Measurements from ENCODE around the gene USH2A. TPM values are rescaled to one million over a fixed set of nuclear protein-coding genes. Genes with fewer than 3 reads are reported as not detected.
"Not testable (repeated sequence)": the region's sequence is repeated elsewhere in the genome, so short reads cannot be mapped to it uniquely, and the experiment has no call there.

Gene USH2A
- total RNA-seq, 2 experiments from 2014 or later = not detected

GRCh38 chr1:216168546-216168945 is 254.7 kb downstream of the USH2A start:
- H3K4me3 Mint-ChIP-seq = no peak overlapping the region
- no peak overlapping the region for H3K27ac Mint-ChIP-seq
- no peaks in the 10 kb centered on the region for H3K4me1 Mint-ChIP-seq
- DNase-seq = no peak
- no peaks in the 10 kb centered on the region for H3K9me3 Mint-ChIP-seq
- H3K36me3 Mint-ChIP-seq (ENCODE audit: low read depth) = no peaks in the 10 kb centered on the region
- ChIA-PET POLR2A (no interaction called here), CTCF (no interaction called here)
- no peaks in the 10 kb centered on the region for H3K27me3 Mint-ChIP-seq

DNA sequence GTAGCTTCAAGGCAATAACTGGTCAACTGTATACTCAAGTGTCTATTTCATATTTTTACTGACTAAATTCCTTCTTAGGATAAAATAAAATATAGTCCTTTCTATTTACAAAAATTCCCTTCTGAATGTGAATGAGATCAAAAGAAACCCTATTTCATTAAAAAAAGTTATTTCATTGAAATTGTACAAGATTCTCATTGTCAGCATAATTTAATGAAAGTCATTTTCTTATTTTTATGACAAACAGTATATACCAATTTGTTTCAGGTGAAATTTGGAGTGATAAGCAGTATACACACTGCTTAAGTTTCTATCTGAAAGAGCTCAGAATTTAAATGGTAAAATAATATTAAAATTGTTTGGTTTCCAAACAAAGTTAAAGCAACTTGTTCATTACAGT is 269.2 kb downstream of the USH2A start:
- H3K4me1 Mint-ChIP-seq = no peaks in the 10 kb centered on the region
- no peaks in the 10 kb centered on the region for H3K27me3 Mint-ChIP-seq
- no peak overlapping the region for H3K27ac Mint-ChIP-seq
- ChIA-PET POLR2A (no interaction called here), CTCF (no interaction called here)
- peaks cover 5% of the 10 kb centered on the region for H3K9me3 Mint-ChIP-seq
- no peak overlapping the region for H3K4me3 Mint-ChIP-seq
- H3K36me3 Mint-ChIP-seq (ENCODE audit: low read depth) = no peaks in the 10 kb centered on the region
- DNase-seq = no peak

DNA sequence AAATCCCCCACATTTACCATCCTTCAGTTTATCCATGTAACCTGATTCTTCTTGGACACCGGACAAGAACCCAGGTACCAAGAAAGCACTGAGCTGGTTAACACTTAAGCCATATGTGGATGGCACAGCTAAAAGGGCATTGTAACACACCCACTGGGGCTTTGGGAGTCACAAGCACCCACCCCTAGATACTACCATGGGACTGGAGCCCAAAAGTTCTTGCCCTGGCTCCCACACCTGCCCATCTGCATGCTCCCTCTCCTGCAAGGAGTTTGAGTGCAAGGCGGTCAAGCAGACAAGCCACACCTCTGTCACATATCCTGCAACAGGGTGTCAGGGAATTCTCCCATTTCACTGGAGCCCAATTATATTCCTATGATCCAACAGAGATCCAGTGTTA is 270.1 kb downstream of the USH2A start:
- Mint-ChIP-seq H3K27me3 (no peaks in the 10 kb centered on the region), H3K4me3 (no peak overlapping the region), H3K4me1 (no peaks in the 10 kb centered on the region), H3K9me3 (peaks cover 5% of the 10 kb centered on the region), H3K36me3 (ENCODE audit: low read depth) (no peaks in the 10 kb centered on the region), H3K27ac (no peak overlapping the region)
- CTCF ChIA-PET = no interaction called here
- DNase-seq = no peak
- POLR2A ChIA-PET = no interaction called here

GRCh38 chr1:216145451-216146018 is 277.7 kb downstream of the USH2A start:
- H3K27ac Mint-ChIP-seq; H3K27me3 Mint-ChIP-seq; DNase-seq; POLR2A ChIA-PET; H3K9me3 Mint-ChIP-seq; H3K4me3 Mint-ChIP-seq; H3K4me1 Mint-ChIP-seq; H3K36me3 Mint-ChIP-seq (ENCODE audit: low read depth); CTCF ChIA-PET: not testable (repeated sequence)

GRCh38 chr1:216144661-216145450 is 278.4 kb downstream of the USH2A start:
- POLR2A ChIA-PET = no interaction called here
- Mint-ChIP-seq H3K27ac (no peak overlapping the region), H3K4me3 (no peak overlapping the region), H3K36me3 (ENCODE audit: low read depth) (no peaks in the 10 kb centered on the region), H3K27me3 (no peaks in the 10 kb centered on the region), H3K9me3 (peaks cover 5% of the 10 kb centered on the region), H3K4me1 (no peaks in the 10 kb centered on the region)
- CTCF ChIA-PET = no interaction called here
- DNase-seq = no peak

DNA sequence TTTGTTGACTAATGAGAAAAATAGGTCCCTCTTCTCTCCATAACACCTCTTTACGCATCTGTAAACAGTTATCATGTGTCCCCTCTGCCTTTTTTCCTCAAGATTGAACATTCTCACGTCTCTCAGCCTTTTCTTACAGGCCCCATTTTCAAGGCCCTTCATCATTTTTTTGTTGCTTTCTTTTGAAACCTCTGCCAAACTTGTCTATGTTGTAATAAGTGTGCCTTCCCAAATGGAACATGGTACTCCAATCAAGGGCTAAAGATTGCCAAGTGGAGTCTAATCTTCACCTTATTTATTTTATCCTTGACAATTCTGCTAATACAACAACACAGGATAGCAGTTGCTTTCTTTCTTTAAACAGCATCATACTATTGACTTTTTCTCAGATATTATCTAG is 280.3 kb downstream of the USH2A start:
- POLR2A ChIA-PET = no interaction called here
- Mint-ChIP-seq H3K36me3 (ENCODE audit: low read depth) (no peaks in the 10 kb centered on the region), H3K27ac (no peak overlapping the region), H3K4me3 (no peak overlapping the region), H3K27me3 (no peaks in the 10 kb centered on the region), H3K9me3 (peaks cover 3% of the 10 kb centered on the region), H3K4me1 (no peaks in the 10 kb centered on the region)
- CTCF ChIA-PET = no interaction called here
- no peak for DNase-seq

DNA sequence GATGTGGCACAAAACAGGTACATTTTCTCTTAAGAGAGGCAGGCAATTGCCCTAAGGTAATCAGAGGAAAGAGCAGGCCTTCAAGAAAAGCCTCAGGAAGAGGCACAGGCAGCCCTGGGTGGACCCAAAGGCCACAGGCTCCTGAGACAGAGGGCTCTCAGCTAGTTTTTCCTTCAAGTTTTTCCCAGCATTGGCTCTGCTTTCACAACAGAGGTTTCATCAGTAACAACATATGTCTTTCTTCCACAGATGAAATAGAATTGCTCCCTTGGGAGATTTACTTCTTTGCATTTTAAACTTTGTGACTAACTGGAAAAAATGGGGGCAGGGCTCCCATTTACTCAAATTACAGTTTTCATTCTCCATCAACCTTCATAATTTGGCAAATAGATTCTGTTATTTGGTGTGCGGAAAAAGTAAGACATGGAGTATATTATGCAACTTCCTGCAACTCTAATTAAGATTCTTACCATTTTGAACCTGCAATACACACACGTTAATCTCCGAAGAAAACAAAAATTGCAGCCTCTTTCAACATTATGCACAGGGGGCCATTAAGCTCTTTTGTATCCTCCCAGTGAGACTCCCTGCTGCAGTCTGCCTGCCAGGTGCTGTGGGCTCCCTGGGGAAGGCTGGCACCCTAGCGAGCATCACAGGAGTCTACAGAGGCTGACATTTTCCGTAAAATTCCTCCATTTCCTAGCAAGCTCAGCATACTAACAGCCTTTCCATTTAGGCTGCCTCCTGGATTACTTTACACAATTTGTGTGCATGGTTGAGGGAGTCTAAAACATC is 282.3 kb downstream of the USH2A start:
- no peaks in the 10 kb centered on the region for H3K4me1 Mint-ChIP-seq
- H3K27ac Mint-ChIP-seq = no peak overlapping the region
- no peaks in the 10 kb centered on the region for H3K36me3 Mint-ChIP-seq (ENCODE audit: low read depth)
- H3K27me3 Mint-ChIP-seq = no peaks in the 10 kb centered on the region
- no peak for DNase-seq
- POLR2A ChIA-PET = no interaction called here
- peaks cover 3% of the 10 kb centered on the region for H3K9me3 Mint-ChIP-seq
- CTCF ChIA-PET = no interaction called here
- no peak overlapping the region for H3K4me3 Mint-ChIP-seq

- POLR2A ChIA-PET = no interaction called here
Observed at GRCh38 chr1:216124192-216124781, 299.0 kb downstream of the USH2A start.

DNA sequence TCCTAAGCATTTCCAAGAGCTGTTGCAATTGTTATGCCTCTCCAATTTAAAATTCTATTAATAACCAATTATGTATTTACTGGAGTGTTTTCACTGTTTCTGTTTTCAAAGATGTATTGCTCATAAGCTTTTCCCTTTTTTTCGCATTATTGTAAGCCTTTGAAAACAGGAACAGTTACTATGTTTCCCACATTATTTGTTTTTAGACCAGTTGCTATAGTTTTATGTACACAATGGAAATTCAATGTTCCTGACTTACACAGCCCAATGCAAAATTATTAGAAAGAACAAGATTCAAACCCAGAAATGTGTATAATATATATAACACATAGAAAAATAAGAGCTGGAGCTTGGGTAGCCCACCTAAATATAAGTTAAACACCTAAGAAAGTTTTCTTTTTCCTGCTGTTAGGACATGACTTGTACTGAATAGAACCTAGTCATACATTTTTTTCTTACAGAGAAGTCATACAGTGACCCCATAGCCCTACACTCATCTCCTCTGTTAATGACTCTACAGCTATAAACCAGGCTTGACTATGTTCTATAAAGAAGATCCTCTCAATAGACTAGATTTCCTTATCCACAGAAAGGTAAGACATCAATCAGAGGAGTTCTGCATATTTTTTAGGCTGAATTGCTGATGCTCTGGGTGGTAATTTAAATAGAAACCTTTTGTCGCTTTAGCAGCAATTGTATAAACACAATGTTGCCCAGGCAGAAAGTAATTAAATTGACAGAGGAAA is 299.6 kb downstream of the USH2A start:
- CTCF ChIA-PET = no interaction called here
- DNase-seq = no peak
- no peak overlapping the region for H3K4me3 Mint-ChIP-seq
- POLR2A ChIA-PET = no interaction called here
- H3K4me1 Mint-ChIP-seq = no peaks in the 10 kb centered on the region
- H3K27ac Mint-ChIP-seq = no peak overlapping the region
- H3K27me3 Mint-ChIP-seq = no peaks in the 10 kb centered on the region
- H3K9me3 Mint-ChIP-seq = no peaks in the 10 kb centered on the region
- no peaks in the 10 kb centered on the region for H3K36me3 Mint-ChIP-seq (ENCODE audit: low read depth)

More at GRCh38 chr1:216124192-216124781, 299.0 kb downstream of the USH2A start:
- no peak for DNase-seq
- Mint-ChIP-seq H3K27me3 (no peaks in the 10 kb centered on the region), H3K27ac (no peak overlapping the region), H3K4me3 (no peak overlapping the region), H3K4me1 (no peaks in the 10 kb centered on the region), H3K9me3 (no peaks in the 10 kb centered on the region), H3K36me3 (ENCODE audit: low read depth) (no peaks in the 10 kb centered on the region)
- CTCF ChIA-PET = no interaction called here

DNA sequence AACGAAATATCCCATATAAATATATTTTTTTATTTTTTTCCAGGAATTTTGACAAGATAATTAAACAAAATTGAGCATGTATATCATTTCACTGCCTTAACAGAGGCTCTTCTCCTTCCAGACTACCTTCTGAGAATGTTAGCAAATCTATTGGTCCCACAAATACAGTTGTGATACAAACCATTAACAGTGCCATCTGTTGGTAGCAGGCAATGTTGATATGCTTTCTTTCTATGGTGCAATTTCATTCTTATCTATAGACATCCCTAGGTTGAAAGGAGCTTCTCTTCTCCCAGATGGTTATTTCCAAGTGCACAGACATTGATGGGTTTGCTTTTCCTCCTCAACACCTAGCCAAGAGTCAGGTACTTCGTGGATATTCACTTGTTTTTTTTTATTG is 303.6 kb downstream of the USH2A start:
- no peak for DNase-seq
- CTCF ChIA-PET = no interaction called here
- Mint-ChIP-seq H3K27ac (no peak overlapping the region), H3K27me3 (no peaks in the 10 kb centered on the region), H3K36me3 (ENCODE audit: low read depth) (no peaks in the 10 kb centered on the region), H3K9me3 (no peaks in the 10 kb centered on the region), H3K4me3 (no peak overlapping the region), H3K4me1 (no peaks in the 10 kb centered on the region)
- POLR2A ChIA-PET = no interaction called here

DNA sequence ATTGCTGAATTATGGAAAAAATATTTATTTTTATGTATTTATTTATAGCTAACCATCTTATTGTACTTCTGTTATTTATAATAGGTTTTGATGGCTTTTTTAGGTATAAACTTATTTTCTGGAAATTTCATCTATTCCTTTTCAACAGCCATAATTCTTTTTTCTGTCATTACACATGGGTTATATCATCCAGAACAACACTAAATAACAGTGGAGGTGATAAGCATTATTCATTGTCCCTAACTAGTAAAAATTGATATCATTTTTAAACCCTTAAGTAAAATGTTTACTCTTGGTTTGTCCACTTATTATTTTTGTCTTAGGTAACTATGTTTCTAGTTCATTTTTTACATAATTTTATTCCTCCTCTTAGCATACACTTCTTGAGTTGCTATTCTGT is 309.1 kb downstream of the USH2A start:
- Mint-ChIP-seq H3K27ac (no peak overlapping the region), H3K4me1 (no peaks in the 10 kb centered on the region), H3K27me3 (no peaks in the 10 kb centered on the region), H3K9me3 (no peaks in the 10 kb centered on the region), H3K36me3 (ENCODE audit: low read depth) (no peaks in the 10 kb centered on the region), H3K4me3 (no peak overlapping the region)
- no peak for DNase-seq
- POLR2A ChIA-PET = no interaction called here
- CTCF ChIA-PET = no interaction called here

- ChIA-PET POLR2A (no interaction called here), CTCF (no interaction called here)
- Mint-ChIP-seq H3K4me3 (no peak overlapping the region), H3K27ac (no peak overlapping the region), H3K36me3 (ENCODE audit: low read depth) (no peaks in the 10 kb centered on the region), H3K9me3 (no peaks in the 10 kb centered on the region), H3K4me1 (no peaks in the 10 kb centered on the region), H3K27me3 (no peaks in the 10 kb centered on the region)
- DNase-seq = no peak
Observed at GRCh38 chr1:216113181-216113580, 310.1 kb downstream of the USH2A start.

DNA sequence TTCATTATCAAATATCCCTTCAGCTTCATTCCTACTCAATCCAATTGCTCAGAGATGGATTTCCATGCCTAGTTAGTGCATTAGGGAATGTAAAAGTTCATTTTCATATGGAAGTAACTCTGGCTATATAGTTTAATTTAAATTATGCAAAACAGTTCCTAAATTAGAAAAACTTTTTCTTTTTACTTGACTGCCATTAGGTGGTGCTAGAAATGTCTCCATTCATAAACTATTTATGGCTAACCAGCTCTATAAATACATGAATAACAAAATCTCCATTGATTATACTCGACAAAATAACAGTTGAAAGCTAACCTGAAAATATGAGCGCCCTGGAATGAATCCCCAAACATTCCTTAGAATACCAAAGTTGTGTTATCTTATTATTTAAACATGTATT is 311.4 kb downstream of the USH2A start:
- ChIA-PET CTCF (no interaction called here), POLR2A (no interaction called here)
- Mint-ChIP-seq H3K9me3 (no peaks in the 10 kb centered on the region), H3K4me1 (no peaks in the 10 kb centered on the region), H3K4me3 (no peak overlapping the region), H3K27ac (no peak overlapping the region), H3K27me3 (no peaks in the 10 kb centered on the region), H3K36me3 (ENCODE audit: low read depth) (no peaks in the 10 kb centered on the region)
- DNase-seq = no peak

Measured in activated CD4-positive, alpha-beta T cell treated with anti-CD3 and anti-CD28 coated beads, Interleukin-2, amount 10 ng/mL, durations not matched to agents 7 days and 5 days (primary cell).